ENCODE data around the gene WWOX.
A peak's percentile ranks its signal among the peaks of the same experiment; 100 is the strongest.
"Not testable (repeated sequence)": the region's sequence is repeated elsewhere in the genome, so short reads cannot be mapped to it uniquely, and the experiment has no call there.

The WWOX gene

GRCh38 chr16:79229361-79229760, 1129.9 kb downstream of the WWOX start:
- no peak for DNase-seq (ENCODE audit: low read depth)

- DNase-seq (ENCODE audit: low read depth): not testable (repeated sequence)
Measured at GRCh38 chr16:79245700-79246099, 1146.2 kb downstream of the WWOX start.

GRCh38 chr16:79247386-79247785, 1147.9 kb downstream of the WWOX start:
- no peak for DNase-seq (ENCODE audit: low read depth)

- no peak for DNase-seq (ENCODE audit: low read depth)
Measured at GRCh38 chr16:79248351-79248750, 1148.9 kb downstream of the WWOX start.

- DNase-seq (ENCODE audit: low read depth): no peak
Measured at GRCh38 chr16:79250502-79251098, 1151.1 kb downstream of the WWOX start.

- DNase-seq (ENCODE audit: low read depth): no peak
Measured at GRCh38 chr16:79253100-79253631, 1153.7 kb downstream of the WWOX start.

GRCh38 chr16:79257953-79258490, 1158.6 kb downstream of the WWOX start:
- DNase-seq (ENCODE audit: low read depth): no peak

- DNase-seq (ENCODE audit: low read depth): not testable (repeated sequence)
Measured at GRCh38 chr16:79260890-79261289, 1161.4 kb downstream of the WWOX start.

GRCh38 chr16:79261481-79261940, 1162.1 kb downstream of the WWOX start:
- DNase-seq (ENCODE audit: low read depth): peak; percentile 13

GRCh38 chr16:79261944-79262552, 1162.6 kb downstream of the WWOX start:
- no peak for DNase-seq (ENCODE audit: low read depth)
